K562 (cell line): ENCODE results near the gene WDFY2. TPM values are rescaled to one million over a fixed set of nuclear protein-coding genes. Genes with fewer than 3 reads are reported as not detected.
"Not testable (repeated sequence)": the region's sequence is repeated elsewhere in the genome, so short reads cannot be mapped to it uniquely, and the experiment has no call there.

ENCODE experiments used
- ATAC-seq: fragments of 200-7000 bp; cut with Tn5 transposase; 3 replicates; pipeline ENCODE4 v1.9.1; 2020; ENCODE audit warnings: moderate library complexity
- BruUV-seq: library from RNA; stranded (reverse); fragments of 400-500 nt; replicated peaks from 2 replicates; lab custom pipeline; 2021; lab: Mats Ljungman, UMichigan
- CTCF ChIA-PET: fragments of 300-600 bp; formaldehyde crosslinking; extraction: SDS; loops from one replicate; lab custom pipeline; 2021; ENCODE audit warnings: low intra/inter-chr PET ratio; lab: Yijun Ruan, JAX
- POLR2A ChIA-PET: fragments of 300-600, 350-650 bp; sonication (Branson Sonifier 250); formaldehyde crosslinking; extraction: SDS; loops from one replicate; lab custom pipeline; 2021; ENCODE audit warnings: antibody characterized with exemption, inconsistent platforms; lab: Yijun Ruan, JAX
- DNase-seq, 4 experiments: peaks; one replicate each; pipeline versions ENCODE4 v3.0.0 to v3.0.0-alpha.2; 2011 to 2018; ENCODE audit warnings: low spot score in 3 of 4, mixed read lengths in 3 of 4; ENCODE audit errors: extremely low read depth in 1 of 4
- FAIRE-seq: peaks from 2 replicates; lab custom pipeline; 2011; peaks lifted over from hg19 to GRCh38; lab: Jason Lieb, UNC
- H2AFZ ChIP-seq: 2 replicates; pipeline ENCODE4 v1.6.0; 2011; ENCODE audit warnings: low read depth, low read length, control low read depth, inconsistent platforms
- H3K27ac ChIP-seq: fragments of 200-600 bp; 3 replicates; pipeline ENCODE4 v1.8.0; 2011; ENCODE audit warnings: low read depth, mild to moderate bottlenecking, control low read depth, inconsistent platforms, low read length, moderate library complexity, mixed read lengths; ENCODE audit errors: extremely low read depth
- H3K27me3 ChIP-seq, 2 experiments: fragments of 300-600 bp in 1 of 2; 2 replicates in 1 of 2; 3 replicates in 1 of 2; pipeline versions ENCODE4 v1.6.0 to v1.8.0; 2011; ENCODE audit warnings: inconsistent platforms in 2 of 2, low read length in 2 of 2, mild to moderate bottlenecking in 1 of 2, mixed read lengths in 1 of 2, moderate library complexity in 1 of 2; ENCODE audit not compliant: control insufficient read depth in 2 of 2, insufficient read depth in 2 of 2
- H3K36me3 ChIP-seq: fragments of 300-600 bp; 3 replicates; pipeline ENCODE4 v1.8.0; 2011; ENCODE audit warnings: mild to moderate bottlenecking, low read length, inconsistent platforms; ENCODE audit not compliant: control insufficient read depth, insufficient read depth
- H3K4me1 ChIP-seq, 2 experiments: fragments of 200-600 bp in 1 of 2; replicated peaks in 1 of 2; 2 replicates in 1 of 2; 3 replicates in 1 of 2; pipeline versions ENCODE4 v1.5.1 to v1.8.0; 2011; ENCODE audit warnings: inconsistent platforms in 2 of 2, low read length in 2 of 2, mild to moderate bottlenecking in 1 of 2, mixed read lengths in 1 of 2, moderate library complexity in 1 of 2; ENCODE audit not compliant: control insufficient read depth in 2 of 2, insufficient read depth in 2 of 2
- H3K4me2 ChIP-seq: 2 replicates; pipeline ENCODE4 v1.6.1; 2011; ENCODE audit warnings: low read length, control low read depth, inconsistent platforms, mixed read lengths; ENCODE audit not compliant: insufficient read depth
- H3K4me3 ChIP-seq: fragments of 200-600 bp; sonication (generic), shearing (Covaris generic); 2 replicates; pipeline ENCODE4 v1.5.1; 2016; ENCODE audit warnings: control low read depth, inconsistent platforms
- H3K79me2 ChIP-seq: fragments of 200-600 bp; 3 replicates; pipeline ENCODE4 v1.8.0; 2011; ENCODE audit warnings: low read length, inconsistent platforms; ENCODE audit not compliant: control insufficient read depth, insufficient read depth
- H3K9ac ChIP-seq, 2 experiments: 2 replicates each; pipeline versions ENCODE4 v1.6.0 to v1.6.1; 2011; ENCODE audit warnings: low read depth in 2 of 2, low read length in 2 of 2, control low read depth in 1 of 2, inconsistent platforms in 1 of 2, mild to moderate bottlenecking in 1 of 2, mixed read lengths in 1 of 2; ENCODE audit not compliant: insufficient read depth in 1 of 2
- H3K9me1 ChIP-seq: one replicate; pipeline ENCODE4 v1.6.0; 2011; ENCODE audit warnings: inconsistent platforms, mild to moderate bottlenecking, low read length, moderate library complexity; ENCODE audit not compliant: control insufficient read depth, insufficient read depth
- H3K9me3 ChIP-seq: replicated peaks from 2 replicates; pipeline ENCODE4 v1.5.1; 2011; ENCODE audit warnings: low read depth, low read length, inconsistent platforms; ENCODE audit not compliant: control insufficient read depth, insufficient read depth
- H4K20me1 ChIP-seq: replicated peaks from 2 replicates; pipeline ENCODE4 v1.6.1; 2011; ENCODE audit warnings: low read length, inconsistent platforms, mixed read lengths; ENCODE audit not compliant: control insufficient read depth, insufficient read depth
- ATF4 ChIP-seq: fragments of 450-650 bp; formaldehyde crosslinking; IDR thresholded peaks from 2 replicates; pipeline ENCODE4 v1.4.0; 2022; ENCODE audit warnings: mild to moderate bottlenecking, moderate library complexity
- BCOR ChIP-seq: fragments of 450-650 bp; IDR thresholded peaks from 2 replicates; pipeline ENCODE4 v1.6.1; 2016
- HEY1 ChIP-seq: fragments of 250-450 bp; sonication (Bioruptor Pico); IDR thresholded peaks from 2 replicates; pipeline ENCODE4 v1.5.0; 2020; ENCODE audit warnings: mild to moderate bottlenecking, moderate library complexity, borderline replicate concordance
- JUND ChIP-seq, 2 experiments: IDR thresholded peaks; 2 replicates in 1 of 2; 3 replicates in 1 of 2; pipeline ENCODE4 v1.6.1; 2011; ENCODE audit warnings: borderline replicate concordance in 2 of 2, low read depth in 2 of 2, low read length in 2 of 2, improper control_type of control experiment in 1 of 2, missing biosample characterization in 1 of 2, missing genetic modification characterization in 1 of 2, missing genetic modification reagents in 1 of 2
- KDM1A ChIP-seq, 2 experiments: fragments of 450-650 bp; IDR thresholded peaks; 2 replicates each; pipeline ENCODE4 v1.6.1; 2016; ENCODE audit warnings: mild to moderate bottlenecking in 2 of 2
- RBM22 ChIP-seq: fragments of 200-400 bp; formaldehyde crosslinking; IDR thresholded peaks from 2 replicates; pipeline ENCODE4 v1.6.1; 2018; ENCODE audit warnings: low read length, low read depth; ENCODE audit not compliant: poor library complexity, severe bottlenecking
- SLC30A9 ChIP-seq: fragments of 250-450 bp; sonication (Bioruptor Pico); IDR thresholded peaks from 2 replicates; pipeline ENCODE4 v1.8.0; 2022; ENCODE audit warnings: mild to moderate bottlenecking, moderate library complexity
- TCF7 ChIP-seq: sonication (generic); IDR thresholded peaks from 2 replicates; pipeline ENCODE4 v1.6.1; 2016; ENCODE audit warnings: antibody characterized with exemption, borderline replicate concordance
- YY1 ChIP-seq, 3 experiments: IDR thresholded peaks; 2 replicates each; pipeline ENCODE4 v1.6.1; 2011; ENCODE audit warnings: low read length in 2 of 3, mild to moderate bottlenecking in 2 of 3, moderate library complexity in 2 of 3, borderline replicate concordance in 1 of 3, control low read depth in 1 of 3, low read depth in 1 of 3; ENCODE audit not compliant: insufficient read depth in 3 of 3, insufficient replicate concordance in 2 of 3, control insufficient read depth in 1 of 3, insufficient read length in 1 of 3; ENCODE audit errors: extremely low read depth in 1 of 3
- ZNF146 ChIP-seq: IDR thresholded peaks from one replicate; pipeline ENCODE4 v1.6.1; 2018; ENCODE audit warnings: missing compliant biosample characterization; ENCODE audit not compliant: unreplicated experiment
- ZNF644 ChIP-seq: fragments of 200-800 bp; sonication (Bioruptor generic); IDR thresholded peaks from 2 replicates; pipeline ENCODE4 v1.6.1; 2016; ENCODE audit warnings: low read depth, missing genetic modification characterization, missing compliant biosample characterization
- ZNF655 ChIP-seq: fragments of 250-450 bp; sonication (Bioruptor Pico); IDR thresholded peaks from 2 replicates; pipeline ENCODE4 v1.5.0; 2021
- WGBS: fragments of 100-300 bp; shearing (Covaris generic); methylation state at CpG from one replicate; pipeline ENCODE4 v1.1.6; 2016; ENCODE audit warnings: low coverage, mixed read lengths; ENCODE audit not compliant: insufficient coverage; ENCODE audit errors: missing lambda C conversion rate; 5-methylcytosine and 5-hydroxymethylcytosine counted together
- in situ Hi-C: fragments of 300-500 bp; cut with MboI; formaldehyde crosslinking; loops from 4 replicates; pipeline ENCODE4 v1.15.0; 2018; ENCODE audit warnings: inconsistent platforms, mixed read lengths
- intact Hi-C: fragments of 100-400 bp; cut with micrococcal nuclease; formaldehyde crosslinking; loops from 2 replicates; pipeline ENCODE4 v1.14.2; 2022
- polyA plus RNA-seq, 8 experiments: library from polyadenylated mRNA; depleted of rRNA in 4 of 8; stranded (reverse) in 5 of 8; unstranded in 3 of 8; fragments of >200 nt; fragmentation: Nextera tagmentation in 2 of 8; fragmentation: Illumina TruSeq in 1 of 8; extraction: Ambion mirVana in 2 of 8; extraction: Trizol in 1 of 8; gene quantifications; 2 replicates each; pipeline versions ENCODE4 v1.2.1 to v1.2.3, GENCODE V29; 2011 to 2014; ENCODE audit warnings: inconsistent platforms in 1 of 8, missing spikeins in 1 of 8
- total RNA-seq, 7 experiments: library from RNA; depleted of rRNA in 6 of 7; stranded (reverse); fragments of >200 nt in 6 of 7; fragmentation: Illumina TruSeq in 2 of 7; extraction: Trizol in 2 of 7; gene quantifications; 2 replicates each; pipeline versions ENCODE4 v1.2.1 to v1.2.3, GENCODE V29; 2011 to 2021; ENCODE audit warnings: low replicate concordance in 1 of 7

The WDFY2 gene
- total and polyA plus RNA-seq, 9 of the 15 experiments (the other 6 are each of a cell fraction or from before 2014, with no cell fraction given), result 0.66 to 6.4 (median 4.4) TPM

GRCh38 chr13:51545446-51545845 lies 38.8 kb upstream of the WDFY2 start:
- H2AFZ ChIP-seq, intact Hi-C loops, H3K36me3 ChIP-seq, H3K9ac ChIP-seq, H3K9me1 ChIP-seq, POLR2A ChIA-PET, in situ Hi-C loops, BruUV-seq, H3K27me3 ChIP-seq, H3K27ac ChIP-seq, H4K20me1 ChIP-seq, H3K4me2 ChIP-seq, H3K9me3 ChIP-seq, H3K4me3 ChIP-seq, DNase-seq, CTCF ChIA-PET, ATAC-seq, H3K79me2 ChIP-seq, FAIRE-seq: not testable (repeated sequence)
- H3K4me1 ChIP-seq, result peaks cover 0 to 14% of the 10 kb centered on the region in 2 experiments; a peak in 3 of 5 replicates
- 37% methylated on average over 3 of the region's 3 CpGs for WGBS
- peak in 1 of 2 experiments; percentile 37; a peak in 1 of 4 replicates for TF ChIP-seq KDM1A (IDR thresholded peaks at IDR 0.05)
- TF ChIP-seq BCOR, result 0 out of 2 replicates have a peak, but pooled peaks have one; percentile 35
- TF ChIP-seq ZNF146, result peak; percentile 93

- peaks cover 0 to 10% of the 10 kb centered on the region in 2 experiments; a peak in 4 of 5 replicates for H3K4me1 ChIP-seq
- POLR2A ChIA-PET, result no interaction called here
- no peak for TF ChIP-seq RBM22
- no peak for TF ChIP-seq YY1 (IDR thresholded peaks at IDR 0.05; ENCODE audit: borderline replicate concordance in 1 of 3, control insufficient read depth in 1 of 3, extremely low read depth in 1 of 3, insufficient read depth in 3 of 3, insufficient read length in 1 of 3, insufficient replicate concordance in 2 of 3, low read depth in 1 of 3, low read length in 2 of 3)
- TF ChIP-seq JUND (IDR thresholded peaks at IDR 0.05; ENCODE audit: borderline replicate concordance, low read depth, low read length), result no peak
- no peak for TF ChIP-seq JUND (tag; IDR thresholded peaks at IDR 0.05; ENCODE audit: borderline replicate concordance, low read depth, low read length)
- no peak for TF ChIP-seq ZNF644
- no peak for TF ChIP-seq SLC30A9
- TF ChIP-seq HEY1 (CRISPR knock-in tag), result no peak
- TF ChIP-seq ZNF655 (CRISPR knock-in tag), result no peak
- TF ChIP-seq TCF7, result no peak
- TF ChIP-seq ATF4 (CRISPR knock-in tag), result no peak
Observed at GRCh38 chr13:51547425-51548176, 36.7 kb upstream of the WDFY2 start.

More at GRCh38 chr13:51547425-51548176, 36.7 kb upstream of the WDFY2 start:
- FAIRE-seq (no peak), ATAC-seq (no peak), DNase-seq (no peak)
- Histone ChIP-seq H3K9me1 (no peaks in the 10 kb centered on the region), H3K9ac (no peak overlapping the region), H4K20me1 (no peaks in the 10 kb centered on the region), H3K9me3 (no peaks in the 10 kb centered on the region), H3K27ac (no peak overlapping the region), H3K27me3 (no peaks in the 10 kb centered on the region), H3K79me2 (no peaks in the 10 kb centered on the region), H3K4me2 (no peak overlapping the region), H3K36me3 (no peaks in the 10 kb centered on the region), H3K4me3 (no peak overlapping the region), H2AFZ (no peak overlapping the region)
- CTCF ChIA-PET, result no interaction called here
- intact Hi-C loops, result no loop called here
- in situ Hi-C loops, result no loop called here
- 54% methylated on average over 6 of the region's 6 CpGs for WGBS
- no TSS peak for BruUV-seq
